IPS-11a (cell line): ENCODE measurements around the gene PDLIM5.
"Not testable (repeated sequence)": the region's sequence is repeated elsewhere in the genome, so short reads cannot be mapped to it uniquely, and the experiment has no call there.

Source experiments
- H3K4me3 ChIP-seq: one replicate; pipeline ENCODE4 v1.5.1; 2013; ENCODE audit warnings: low read depth, low read length, control low read depth

Gene PDLIM5

GRCh38 chr4:94459462-94460161 is 7.9 kb downstream of the PDLIM5 start:
- no peak overlapping the region for H3K4me3 ChIP-seq

- H3K4me3 ChIP-seq = no peak overlapping the region
Observed at GRCh38 chr4:94461506-94461905, 9.8 kb downstream of the PDLIM5 start.

GRCh38 chr4:94462572-94462971 is 10.8 kb downstream of the PDLIM5 start:
- H3K4me3 ChIP-seq = no peak overlapping the region

- no peak overlapping the region for H3K4me3 ChIP-seq
Observed at GRCh38 chr4:94463771-94464170, 12.0 kb downstream of the PDLIM5 start.

- H3K4me3 ChIP-seq = no peak overlapping the region
Observed at GRCh38 chr4:94466371-94466770, 14.6 kb downstream of the PDLIM5 start.

- H3K4me3 ChIP-seq = no peak overlapping the region
Observed at GRCh38 chr4:94466923-94467322, 15.2 kb downstream of the PDLIM5 start.

- no peak overlapping the region for H3K4me3 ChIP-seq
Observed at GRCh38 chr4:94468093-94468769, 16.5 kb downstream of the PDLIM5 start.

- H3K4me3 ChIP-seq = no peak overlapping the region
Observed at GRCh38 chr4:94469221-94469784, 17.6 kb downstream of the PDLIM5 start.

- H3K4me3 ChIP-seq = no peak overlapping the region
Observed at GRCh38 chr4:94470132-94470531, 18.4 kb downstream of the PDLIM5 start.

GRCh38 chr4:94470782-94471181 is 19.0 kb downstream of the PDLIM5 start:
- not testable (repeated sequence) for H3K4me3 ChIP-seq

- H3K4me3 ChIP-seq = no peak overlapping the region
Observed at GRCh38 chr4:94472056-94472826, 20.5 kb downstream of the PDLIM5 start.

- H3K4me3 ChIP-seq = no peak overlapping the region
Observed at GRCh38 chr4:94475050-94475449, 23.3 kb downstream of the PDLIM5 start.

GRCh38 chr4:94475794-94476193 is 24.1 kb downstream of the PDLIM5 start:
- H3K4me3 ChIP-seq = no peak overlapping the region

GRCh38 chr4:94477227-94477626 is 25.5 kb downstream of the PDLIM5 start:
- H3K4me3 ChIP-seq = no peak overlapping the region

- H3K4me3 ChIP-seq = not testable (repeated sequence)
Observed at GRCh38 chr4:94478805-94479204, 27.1 kb downstream of the PDLIM5 start.

- H3K4me3 ChIP-seq = no peak overlapping the region
Observed at GRCh38 chr4:94479358-94480141, 27.8 kb downstream of the PDLIM5 start.

- H3K4me3 ChIP-seq = no peak overlapping the region
Observed at GRCh38 chr4:94480362-94480951, 28.7 kb downstream of the PDLIM5 start.

GRCh38 chr4:94483895-94484294 is 32.2 kb downstream of the PDLIM5 start:
- no peak overlapping the region for H3K4me3 ChIP-seq

- H3K4me3 ChIP-seq = no peak overlapping the region
Observed at GRCh38 chr4:94484818-94485217, 33.1 kb downstream of the PDLIM5 start.

GRCh38 chr4:94486372-94486801 is 34.6 kb downstream of the PDLIM5 start:
- H3K4me3 ChIP-seq = no peak overlapping the region
